Limb (tissue), 2 donors: ENCODE results near the gene GPR39.
"Not testable (repeated sequence)": the region's sequence is repeated elsewhere in the genome, so short reads cannot be mapped to it uniquely, and the experiment has no call there.

ENCODE experiments used
- DNase-seq, 2 donors: peaks; one replicate each; pipeline ENCODE4 v3.0.0-alpha.2; 2016; ENCODE audit errors: extremely low spot score in 2 of 2

The GPR39 gene

GRCh38 chr2:132489150-132489549 is 72.5 kb downstream of the GPR39 start:
- DNase-seq, result peak; percentile 9 to 74

DNA sequence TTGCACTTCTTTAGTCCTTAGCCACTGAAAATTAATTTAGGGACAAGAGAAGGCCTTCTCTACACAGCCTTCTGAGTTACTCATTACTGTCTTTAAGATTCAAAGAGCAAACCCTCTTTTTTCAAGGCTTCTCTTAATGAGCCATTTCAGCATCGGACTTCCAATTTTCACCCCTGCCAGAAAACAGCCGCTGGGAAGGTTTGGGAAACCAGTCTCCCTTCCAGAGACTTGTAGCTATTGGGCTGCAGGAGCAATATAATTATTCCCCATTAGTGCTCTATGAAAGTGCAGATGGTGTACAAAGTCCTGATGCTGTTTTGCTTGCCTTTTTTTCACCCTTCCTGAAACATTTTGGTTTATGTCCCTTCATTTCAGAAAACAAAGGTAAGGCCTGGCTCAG is 79.3 kb downstream of the GPR39 start:
- DNase-seq, result no peak

- DNase-seq, result no peak
Observed at GRCh38 chr2:132496555-132496954, 80.0 kb downstream of the GPR39 start.

- no peak for DNase-seq
Observed at GRCh38 chr2:132497591-132497990, 81.0 kb downstream of the GPR39 start.

DNA sequence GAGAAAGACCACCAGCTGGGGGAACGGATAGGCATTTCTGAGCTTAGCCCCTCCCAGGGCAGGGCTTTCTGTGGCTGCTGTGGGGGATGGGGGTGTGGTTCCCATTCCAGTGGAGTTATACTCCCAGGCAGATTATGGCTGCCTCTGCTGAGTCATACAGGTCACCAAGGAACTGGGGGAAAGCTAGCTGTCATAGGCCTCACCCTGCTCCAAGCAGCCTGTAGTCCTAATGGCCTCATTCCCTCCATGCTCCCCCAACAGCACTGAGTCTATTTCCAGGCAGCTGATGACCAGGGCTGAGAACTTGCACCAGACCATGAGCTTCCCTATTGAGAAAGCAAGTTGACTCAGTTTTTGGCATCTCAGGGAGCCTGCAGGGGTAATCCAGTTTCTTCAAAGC is 87.1 kb downstream of the GPR39 start:
- DNase-seq, result no peak

GRCh38 chr2:132515010-132515409 is 98.4 kb downstream of the GPR39 start:
- DNase-seq, result no peak

DNA sequence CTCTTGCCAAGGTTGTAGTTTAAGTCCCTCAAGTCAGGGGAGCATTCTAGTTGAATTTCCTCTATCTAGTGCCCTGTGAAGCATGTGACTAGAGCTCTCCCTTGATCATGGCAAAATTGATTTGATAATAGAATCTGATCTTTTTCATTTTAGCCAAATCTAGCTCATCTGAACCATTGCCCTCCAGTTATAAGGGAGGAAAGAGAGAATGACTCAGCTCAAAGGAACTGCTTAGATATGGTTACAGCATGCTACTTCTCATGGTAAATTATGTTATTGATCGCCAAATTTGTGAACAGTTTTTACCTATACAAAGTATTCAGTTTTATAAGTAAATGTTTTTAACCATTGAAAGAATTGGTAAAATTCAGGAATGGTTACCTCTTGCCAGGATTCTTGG is 100.8 kb downstream of the GPR39 start:
- DNase-seq, result no peak

- DNase-seq, result no peak
Observed at GRCh38 chr2:132518302-132518701, 101.7 kb downstream of the GPR39 start.

- DNase-seq, result no peak
Observed at GRCh38 chr2:132519566-132519965, 103.0 kb downstream of the GPR39 start.

DNA sequence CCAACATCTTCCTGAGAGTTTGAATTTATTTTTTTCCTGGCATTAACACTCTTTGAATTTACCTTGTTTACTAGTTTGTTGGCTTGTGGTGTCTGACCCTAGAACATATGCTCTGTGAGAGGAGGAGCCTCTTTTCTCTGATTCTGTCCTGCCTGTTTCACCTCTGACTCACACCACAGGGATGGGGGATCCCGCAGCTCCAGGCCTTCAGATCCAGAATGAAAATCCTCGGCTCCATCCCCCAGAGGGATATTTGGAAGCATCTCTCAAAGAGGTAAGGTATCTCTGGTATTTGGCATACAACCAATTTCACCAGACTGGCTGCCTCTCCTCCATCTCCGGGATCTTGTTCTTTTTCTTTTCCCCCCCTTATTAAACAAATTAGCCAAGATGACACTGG is 104.7 kb downstream of the GPR39 start:
- DNase-seq, result no peak

DNA sequence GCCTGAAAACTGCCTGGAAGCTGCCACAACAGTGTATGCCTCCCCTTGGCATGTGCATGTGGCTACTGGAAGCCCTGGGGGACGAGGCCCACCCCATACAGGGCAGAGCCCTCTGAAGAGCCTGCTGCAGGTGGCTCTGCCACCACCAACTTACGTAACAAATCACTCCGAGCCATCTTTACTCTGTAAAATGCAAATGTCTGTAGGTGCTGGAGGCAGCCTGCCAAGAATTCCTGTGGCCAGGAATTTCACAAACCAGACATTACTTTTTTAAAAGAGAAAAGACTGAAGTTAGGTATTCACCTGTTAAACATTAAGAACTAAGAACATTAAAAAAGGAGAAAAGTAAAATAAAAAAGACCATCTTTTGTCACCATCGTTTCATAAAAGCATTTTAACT is 106.3 kb downstream of the GPR39 start:
- DNase-seq, result no peak

DNA sequence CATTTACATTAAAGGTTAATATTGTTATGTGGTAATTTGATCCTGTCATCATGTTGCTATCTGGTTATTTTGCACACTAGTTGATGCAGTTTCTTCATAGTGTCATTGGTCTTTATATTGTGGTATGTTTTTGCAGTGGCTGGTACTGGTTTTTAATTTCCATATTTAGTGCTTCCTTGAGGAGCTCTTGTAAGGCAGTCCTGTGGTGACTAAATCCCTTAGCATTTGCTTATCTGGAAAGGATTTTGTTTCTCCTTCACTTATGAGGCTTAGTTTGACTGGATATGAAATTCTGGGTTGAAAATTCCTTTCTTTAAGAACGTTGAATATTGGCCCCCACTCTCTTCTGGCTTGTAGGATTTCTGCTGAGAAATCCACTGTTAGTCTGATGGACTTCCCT is 120.5 kb downstream of the GPR39 start:
- not testable (repeated sequence) for DNase-seq

- no peak for DNase-seq
Observed at GRCh38 chr2:132538331-132538855, 121.8 kb downstream of the GPR39 start.

DNA sequence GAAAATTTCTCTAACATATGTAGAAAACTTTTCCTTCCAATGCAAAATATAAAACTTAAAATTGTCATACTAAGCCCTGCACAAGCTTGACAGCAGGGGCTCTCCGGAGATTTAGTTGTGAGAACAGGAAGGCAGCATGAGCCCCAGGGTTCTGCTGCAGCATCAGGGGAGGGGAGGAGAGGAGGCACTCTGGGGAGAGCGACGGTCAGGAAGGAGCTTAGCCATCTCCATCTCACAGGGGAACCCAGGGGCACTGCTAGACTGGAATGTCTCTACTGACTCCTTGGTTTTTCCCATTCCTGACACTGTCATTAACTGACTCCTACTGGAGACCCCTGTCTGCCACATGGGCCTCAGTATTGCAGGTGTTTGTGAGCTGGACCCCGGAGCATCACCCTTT is 123.6 kb downstream of the GPR39 start:
- DNase-seq, result no peak

DNA sequence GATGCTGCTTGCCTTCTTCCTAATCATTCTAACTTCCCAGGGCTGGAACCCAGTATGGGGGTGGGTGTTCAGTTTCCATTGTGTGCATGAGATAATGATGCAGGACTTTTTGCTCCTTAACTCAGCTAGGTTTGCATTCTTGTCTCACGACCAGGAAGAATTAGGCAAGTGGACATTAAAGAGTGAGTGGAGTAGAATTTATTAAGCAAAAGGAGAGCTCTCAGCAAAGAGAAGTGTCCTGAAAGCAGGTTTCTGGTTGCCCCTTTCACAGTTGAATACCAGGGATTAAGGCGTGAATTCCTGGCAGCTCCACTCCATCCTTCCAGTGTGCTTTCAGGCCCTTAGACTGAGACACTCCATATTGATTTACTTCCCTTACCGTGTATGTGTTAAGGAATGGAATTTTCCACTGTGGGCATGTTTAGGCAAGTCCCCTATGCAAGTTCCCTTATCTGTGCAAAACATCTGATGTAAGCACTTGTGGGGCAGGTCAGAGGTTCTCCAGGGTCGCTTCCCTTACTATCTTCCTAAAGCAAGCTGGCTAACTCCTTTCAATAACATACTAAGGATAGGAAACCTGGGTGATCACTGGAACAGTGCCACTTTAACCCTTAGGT is 126.5 kb downstream of the GPR39 start:
- DNase-seq, result no peak

GRCh38 chr2:132544006-132544630 is 127.5 kb downstream of the GPR39 start:
- no peak for DNase-seq

DNA sequence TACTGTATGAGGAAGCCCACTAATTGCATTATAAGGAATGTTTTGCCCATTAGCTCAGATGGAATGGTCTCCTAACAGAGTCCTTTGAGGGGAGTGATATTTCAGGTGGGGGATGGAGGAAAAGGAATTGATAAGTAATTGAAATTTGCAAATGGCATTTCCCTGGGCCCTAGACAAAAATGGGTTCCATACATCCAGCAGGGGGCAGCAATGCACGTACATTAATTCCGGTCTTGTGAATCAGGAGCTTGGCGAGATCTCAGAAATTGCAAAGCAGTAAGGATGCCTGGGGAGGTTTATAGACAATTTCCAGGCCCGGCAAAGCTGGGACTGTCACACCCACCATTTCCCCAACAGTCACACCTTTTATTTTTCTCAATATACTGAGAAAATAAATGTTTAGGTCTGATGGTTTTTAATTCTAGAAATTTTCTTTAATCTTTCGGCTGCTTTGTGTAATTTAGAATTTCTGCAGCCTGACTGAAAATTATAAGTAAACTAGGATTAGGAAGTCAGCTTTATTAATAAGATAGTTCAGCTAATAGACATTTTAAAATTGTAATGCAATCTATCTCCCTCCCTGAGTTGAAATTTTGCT is 130.6 kb downstream of the GPR39 start:
- peak; percentile 69 to 89 for DNase-seq

GRCh38 chr2:132549935-132550670 is 133.5 kb downstream of the GPR39 start:
- DNase-seq, result peak in 1 of 2 donors; percentile 39

- no peak for DNase-seq
Observed at GRCh38 chr2:132550946-132551345, 134.3 kb downstream of the GPR39 start.

GRCh38 chr2:132557694-132558093 is 141.1 kb downstream of the GPR39 start:
- DNase-seq, result no peak

DNA sequence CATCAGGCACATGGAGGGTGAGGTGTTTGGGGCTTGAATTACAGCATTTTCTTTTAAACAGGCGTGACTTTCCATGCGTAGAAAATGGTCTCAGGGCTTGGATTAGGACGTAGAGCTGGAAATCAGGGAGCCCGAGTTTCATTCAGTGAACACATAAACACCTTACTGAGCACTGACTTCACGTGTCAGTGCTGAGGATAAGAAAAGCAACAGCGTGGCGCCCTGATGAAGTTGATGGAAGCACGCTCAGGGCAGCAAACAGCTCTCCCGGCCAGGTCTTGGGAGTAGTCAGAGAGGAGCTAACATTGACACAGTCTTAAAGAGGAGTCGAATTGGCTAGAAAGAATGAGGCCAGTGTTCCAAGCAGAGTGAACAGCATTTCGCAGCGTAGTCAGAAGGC is 142.7 kb downstream of the GPR39 start:
- DNase-seq, result no peak

GRCh38 chr2:132559921-132560320 is 143.3 kb downstream of the GPR39 start:
- no peak for DNase-seq
